NB4 (cell line): Measurements from ENCODE around the gene ZNF618.

ENCODE experiments used
- POLR2A ChIP-seq: IDR thresholded peaks from 2 replicates; pipeline ENCODE4 v1.6.1; 2011; ENCODE audit warnings: mild to moderate bottlenecking; ENCODE audit not compliant: insufficient read length; ENCODE audit errors: extremely low read depth
- TF ChIP-seq, protein P1 (sequence below): IDR thresholded peaks from one replicate; pipeline ENCODE4 v1.5.1; 2012; ENCODE audit warnings: low read depth, low read length

DNA sequence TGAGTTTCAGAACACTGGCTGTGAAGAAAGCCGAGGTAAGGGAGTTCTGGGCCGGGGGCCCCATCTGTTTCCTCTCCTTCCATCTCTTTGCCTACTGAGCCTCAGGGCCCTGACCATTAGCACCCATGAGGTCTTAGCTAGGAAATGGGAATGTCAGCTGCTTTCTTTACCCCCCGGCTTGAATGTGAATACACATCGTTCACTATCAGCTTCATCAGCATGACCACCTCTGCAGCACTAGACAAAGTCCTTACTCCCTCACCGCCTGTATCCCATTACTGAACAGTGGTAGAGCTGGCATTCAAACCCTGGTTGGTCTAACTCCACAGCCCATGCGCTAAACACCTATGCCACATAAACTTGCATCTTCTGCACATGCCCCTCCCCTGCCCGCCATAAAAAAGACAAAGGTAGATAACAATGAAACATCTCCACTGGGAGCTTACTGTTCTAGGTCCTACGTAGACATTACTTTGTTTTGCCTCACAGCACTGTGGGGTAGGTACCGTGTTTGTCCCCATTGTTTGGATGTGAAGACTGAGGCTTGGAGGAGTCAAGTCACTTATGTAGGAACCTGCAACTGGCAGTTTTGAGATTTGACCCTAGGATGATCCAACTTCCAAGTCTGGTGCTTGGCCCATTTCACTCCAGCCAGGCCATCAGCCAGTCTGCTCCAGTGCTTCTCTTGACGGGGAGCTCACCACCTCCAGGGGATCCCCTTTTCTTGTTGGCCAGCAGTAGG is 108.7 kb downstream of the ZNF618 start:
- TF ChIP-seq, protein P1, sequence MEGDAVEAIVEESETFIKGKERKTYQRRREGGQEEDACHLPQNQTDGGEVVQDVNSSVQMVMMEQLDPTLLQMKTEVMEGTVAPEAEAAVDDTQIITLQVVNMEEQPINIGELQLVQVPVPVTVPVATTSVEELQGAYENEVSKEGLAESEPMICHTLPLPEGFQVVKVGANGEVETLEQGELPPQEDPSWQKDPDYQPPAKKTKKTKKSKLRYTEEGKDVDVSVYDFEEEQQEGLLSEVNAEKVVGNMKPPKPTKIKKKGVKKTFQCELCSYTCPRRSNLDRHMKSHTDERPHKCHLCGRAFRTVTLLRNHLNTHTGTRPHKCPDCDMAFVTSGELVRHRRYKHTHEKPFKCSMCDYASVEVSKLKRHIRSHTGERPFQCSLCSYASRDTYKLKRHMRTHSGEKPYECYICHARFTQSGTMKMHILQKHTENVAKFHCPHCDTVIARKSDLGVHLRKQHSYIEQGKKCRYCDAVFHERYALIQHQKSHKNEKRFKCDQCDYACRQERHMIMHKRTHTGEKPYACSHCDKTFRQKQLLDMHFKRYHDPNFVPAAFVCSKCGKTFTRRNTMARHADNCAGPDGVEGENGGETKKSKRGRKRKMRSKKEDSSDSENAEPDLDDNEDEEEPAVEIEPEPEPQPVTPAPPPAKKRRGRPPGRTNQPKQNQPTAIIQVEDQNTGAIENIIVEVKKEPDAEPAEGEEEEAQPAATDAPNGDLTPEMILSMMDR = no peak
- no peak for TF ChIP-seq POLR2A
